Measurements from ENCODE around the gene C1QTNF9B. TPM values are rescaled to one million over a fixed set of nuclear protein-coding genes. Genes with fewer than 3 reads are reported as not detected.

C1QTNF9B gene
- total and polyA plus RNA-seq, 2 of the 13 experiments (the other 11 are each of a cell fraction or from before 2014, with no cell fraction given), result not detected

GRCh38 chr13:23888658-23889614 is 8.4 kb downstream of the C1QTNF9B start, which contains the start of gene MIPEP (continued):
- TF ChIP-seq, protein P1, sequence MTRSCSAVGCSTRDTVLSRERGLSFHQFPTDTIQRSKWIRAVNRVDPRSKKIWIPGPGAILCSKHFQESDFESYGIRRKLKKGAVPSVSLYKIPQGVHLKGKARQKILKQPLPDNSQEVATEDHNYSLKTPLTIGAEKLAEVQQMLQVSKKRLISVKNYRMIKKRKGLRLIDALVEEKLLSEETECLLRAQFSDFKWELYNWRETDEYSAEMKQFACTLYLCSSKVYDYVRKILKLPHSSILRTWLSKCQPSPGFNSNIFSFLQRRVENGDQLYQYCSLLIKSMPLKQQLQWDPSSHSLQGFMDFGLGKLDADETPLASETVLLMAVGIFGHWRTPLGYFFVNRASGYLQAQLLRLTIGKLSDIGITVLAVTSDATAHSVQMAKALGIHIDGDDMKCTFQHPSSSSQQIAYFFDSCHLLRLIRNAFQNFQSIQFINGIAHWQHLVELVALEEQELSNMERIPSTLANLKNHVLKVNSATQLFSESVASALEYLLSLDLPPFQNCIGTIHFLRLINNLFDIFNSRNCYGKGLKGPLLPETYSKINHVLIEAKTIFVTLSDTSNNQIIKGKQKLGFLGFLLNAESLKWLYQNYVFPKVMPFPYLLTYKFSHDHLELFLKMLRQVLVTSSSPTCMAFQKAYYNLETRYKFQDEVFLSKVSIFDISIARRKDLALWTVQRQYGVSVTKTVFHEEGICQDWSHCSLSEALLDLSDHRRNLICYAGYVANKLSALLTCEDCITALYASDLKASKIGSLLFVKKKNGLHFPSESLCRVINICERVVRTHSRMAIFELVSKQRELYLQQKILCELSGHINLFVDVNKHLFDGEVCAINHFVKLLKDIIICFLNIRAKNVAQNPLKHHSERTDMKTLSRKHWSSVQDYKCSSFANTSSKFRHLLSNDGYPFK (CRISPR knock-in tag; IDR thresholded peaks at IDR 0.05; ENCODE audit: borderline replicate concordance), result peak; percentile 61; the same call in 1 of the 2 replicates
- TF ChIP-seq MTA1 (CRISPR knock-in tag; IDR thresholded peaks at IDR 0.05; ENCODE audit: borderline replicate concordance) (no peak), GATAD1 (CRISPR knock-in tag; IDR thresholded peaks at IDR 0.05) (peak; percentile 95), ZBTB7B (CRISPR knock-in tag; IDR thresholded peaks at IDR 0.05) (peak; percentile 72; the same call in 1 of the 2 replicates), ZNF546 (CRISPR knock-in tag; conservative IDR thresholded peaks at IDR 0.05) (0 out of 2 replicates have a peak, but pooled peaks have one; percentile 41), KLF6 (CRISPR knock-in tag; IDR thresholded peaks at IDR 0.05) (peak; percentile 62; the same call in 1 of the 2 replicates), ZNF878 (CRISPR knock-in tag; IDR thresholded peaks at IDR 0.05) (peak; percentile 20; the same call in 1 of the 2 replicates), ZNF510 (CRISPR knock-in tag; IDR thresholded peaks at IDR 0.05; ENCODE audit: low read depth) (0 out of 2 replicates have a peak, but pooled peaks have one; percentile 46), ATF2 (CRISPR knock-in tag; IDR thresholded peaks at IDR 0.05) (peak; percentile 63; the same call in 1 of the 2 replicates), ZNF136 (CRISPR knock-in tag; IDR thresholded peaks at IDR 0.05; ENCODE audit: low read depth) (peak; percentile 83; the same call in 1 of the 2 replicates), TOPORS (CRISPR knock-in tag; IDR thresholded peaks at IDR 0.05) (no peak)
- TF ChIP-seq, protein P2, sequence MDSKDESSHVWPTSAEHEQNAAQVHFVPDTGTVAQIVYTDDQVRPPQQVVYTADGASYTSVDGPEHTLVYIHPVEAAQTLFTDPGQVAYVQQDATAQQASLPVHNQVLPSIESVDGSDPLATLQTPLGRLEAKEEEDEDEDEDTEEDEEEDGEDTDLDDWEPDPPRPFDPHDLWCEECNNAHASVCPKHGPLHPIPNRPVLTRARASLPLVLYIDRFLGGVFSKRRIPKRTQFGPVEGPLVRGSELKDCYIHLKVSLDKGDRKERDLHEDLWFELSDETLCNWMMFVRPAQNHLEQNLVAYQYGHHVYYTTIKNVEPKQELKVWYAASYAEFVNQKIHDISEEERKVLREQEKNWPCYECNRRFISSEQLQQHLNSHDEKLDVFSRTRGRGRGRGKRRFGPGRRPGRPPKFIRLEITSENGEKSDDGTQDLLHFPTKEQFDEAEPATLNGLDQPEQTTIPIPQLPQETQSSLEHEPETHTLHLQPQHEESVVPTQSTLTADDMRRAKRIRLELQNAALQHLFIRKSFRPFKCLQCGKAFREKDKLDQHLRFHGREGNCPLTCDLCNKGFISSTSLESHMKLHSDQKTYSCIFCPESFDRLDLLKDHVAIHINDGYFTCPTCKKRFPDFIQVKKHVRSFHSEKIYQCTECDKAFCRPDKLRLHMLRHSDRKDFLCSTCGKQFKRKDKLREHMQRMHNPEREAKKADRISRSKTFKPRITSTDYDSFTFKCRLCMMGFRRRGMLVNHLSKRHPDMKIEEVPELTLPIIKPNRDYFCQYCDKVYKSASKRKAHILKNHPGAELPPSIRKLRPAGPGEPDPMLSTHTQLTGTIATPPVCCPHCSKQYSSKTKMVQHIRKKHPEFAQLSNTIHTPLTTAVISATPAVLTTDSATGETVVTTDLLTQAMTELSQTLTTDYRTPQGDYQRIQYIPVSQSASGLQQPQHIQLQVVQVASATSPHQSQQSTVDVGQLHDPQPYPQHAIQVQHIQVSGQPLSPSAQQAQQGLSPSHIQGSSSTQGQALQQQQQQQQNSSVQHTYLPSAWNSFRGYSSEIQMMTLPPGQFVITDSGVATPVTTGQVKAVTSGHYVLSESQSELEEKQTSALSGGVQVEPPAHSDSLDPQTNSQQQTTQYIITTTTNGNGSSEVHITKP (CRISPR knock-in tag; IDR thresholded peaks at IDR 0.05; ENCODE audit: low read depth), result 0 out of 2 replicates have a peak, but pooled peaks have one; percentile 28
- TF ChIP-seq, protein P3, sequence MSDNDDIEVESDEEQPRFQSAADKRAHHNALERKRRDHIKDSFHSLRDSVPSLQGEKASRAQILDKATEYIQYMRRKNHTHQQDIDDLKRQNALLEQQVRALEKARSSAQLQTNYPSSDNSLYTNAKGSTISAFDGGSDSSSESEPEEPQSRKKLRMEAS (IDR thresholded peaks at IDR 0.05), result peak; percentile 96
- TF ChIP-seq, protein P4, sequence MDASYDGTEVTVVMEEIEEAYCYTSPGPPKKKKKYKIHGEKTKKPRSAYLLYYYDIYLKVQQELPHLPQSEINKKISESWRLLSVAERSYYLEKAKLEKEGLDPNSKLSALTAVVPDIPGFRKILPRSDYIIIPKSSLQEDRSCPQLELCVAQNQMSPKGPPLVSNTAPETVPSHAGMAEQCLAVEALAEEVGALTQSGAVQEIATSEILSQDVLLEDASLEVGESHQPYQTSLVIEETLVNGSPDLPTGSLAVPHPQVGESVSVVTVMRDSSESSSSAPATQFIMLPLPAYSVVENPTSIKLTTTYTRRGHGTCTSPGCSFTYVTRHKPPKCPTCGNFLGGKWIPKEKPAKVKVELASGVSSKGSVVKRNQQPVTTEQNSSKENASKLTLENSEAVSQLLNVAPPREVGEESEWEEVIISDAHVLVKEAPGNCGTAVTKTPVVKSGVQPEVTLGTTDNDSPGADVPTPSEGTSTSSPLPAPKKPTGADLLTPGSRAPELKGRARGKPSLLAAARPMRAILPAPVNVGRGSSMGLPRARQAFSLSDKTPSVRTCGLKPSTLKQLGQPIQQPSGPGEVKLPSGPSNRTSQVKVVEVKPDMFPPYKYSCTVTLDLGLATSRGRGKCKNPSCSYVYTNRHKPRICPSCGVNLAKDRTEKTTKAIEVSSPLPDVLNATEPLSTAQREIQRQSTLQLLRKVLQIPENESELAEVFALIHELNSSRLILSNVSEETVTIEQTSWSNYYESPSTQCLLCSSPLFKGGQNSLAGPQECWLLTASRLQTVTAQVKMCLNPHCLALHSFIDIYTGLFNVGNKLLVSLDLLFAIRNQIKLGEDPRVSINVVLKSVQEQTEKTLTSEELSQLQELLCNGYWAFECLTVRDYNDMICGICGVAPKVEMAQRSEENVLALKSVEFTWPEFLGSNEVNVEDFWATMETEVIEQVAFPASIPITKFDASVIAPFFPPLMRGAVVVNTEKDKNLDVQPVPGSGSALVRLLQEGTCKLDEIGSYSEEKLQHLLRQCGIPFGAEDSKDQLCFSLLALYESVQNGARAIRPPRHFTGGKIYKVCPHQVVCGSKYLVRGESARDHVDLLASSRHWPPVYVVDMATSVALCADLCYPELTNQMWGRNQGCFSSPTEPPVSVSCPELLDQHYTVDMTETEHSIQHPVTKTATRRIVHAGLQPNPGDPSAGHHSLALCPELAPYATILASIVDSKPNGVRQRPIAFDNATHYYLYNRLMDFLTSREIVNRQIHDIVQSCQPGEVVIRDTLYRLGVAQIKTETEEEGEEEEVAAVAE (CRISPR knock-in tag; IDR thresholded peaks at IDR 0.05; ENCODE audit: borderline replicate concordance), result peak; percentile 52; the same call in 1 of the 2 replicates

Measured in HepG2 (cell line).